HepG2 (cell line): ENCODE results near the gene BAHCC1. TPM values are rescaled to one million over a fixed set of nuclear protein-coding genes. Genes with fewer than 3 reads are reported as not detected.
A peak's percentile ranks its signal among the peaks of the same experiment; 100 is the strongest.

Experiments used
- CENPX ChIP-seq: sonication (generic); formaldehyde crosslinking; IDR thresholded peaks from 2 replicates; pipeline ENCODE4 v1.9.0; 2021; ENCODE audit warnings: mild to moderate bottlenecking, missing genetic modification reagents, moderate library complexity
- DRAP1 ChIP-seq: IDR thresholded peaks from 2 replicates; pipeline ENCODE4 v1.6.1; 2016; ENCODE audit warnings: missing genetic modification reagents, missing compliant biosample characterization
- DZIP1 ChIP-seq: sonication (generic); formaldehyde crosslinking; IDR thresholded peaks from 2 replicates; pipeline ENCODE4 v1.5.0; 2020; ENCODE audit warnings: mild to moderate bottlenecking, missing genetic modification reagents
- HHEX ChIP-seq: IDR thresholded peaks from 2 replicates; pipeline ENCODE4 v1.6.1; 2016; ENCODE audit warnings: control low read depth
- KDM2A ChIP-seq: sonication (generic); formaldehyde crosslinking; IDR thresholded peaks from 2 replicates; pipeline ENCODE4 v1.4.0; 2020; ENCODE audit warnings: low read depth, missing genetic modification reagents, borderline replicate concordance
- KLF12 ChIP-seq: sonication (generic); formaldehyde crosslinking; IDR thresholded peaks from 2 replicates; pipeline ENCODE4 v1.4.0; 2020; ENCODE audit warnings: missing genetic modification reagents, borderline replicate concordance
- KMT2A ChIP-seq: sonication (generic); formaldehyde crosslinking; IDR thresholded peaks from 2 replicates; pipeline ENCODE4 v1.4.0; 2020; ENCODE audit warnings: missing genetic modification reagents
- MIXL1 ChIP-seq: IDR thresholded peaks from 2 replicates; pipeline ENCODE4 v1.6.1; 2016
- NBN ChIP-seq: fragments of 450-650 bp; conservative IDR thresholded peaks from 2 replicates; pipeline ENCODE4 v1.6.1; 2017
- PAWR ChIP-seq: sonication (generic); formaldehyde crosslinking; IDR thresholded peaks from 2 replicates; pipeline ENCODE4 v1.4.0; 2020; ENCODE audit warnings: missing genetic modification reagents, mild to moderate bottlenecking, borderline replicate concordance
- PHF21A ChIP-seq: sonication (generic); formaldehyde crosslinking; IDR thresholded peaks from 2 replicates; pipeline ENCODE4 v1.5.0; 2020; ENCODE audit warnings: mild to moderate bottlenecking, missing genetic modification reagents
- RFX5 ChIP-seq: IDR thresholded peaks from 2 replicates; pipeline ENCODE4 v1.6.1; 2011; ENCODE audit warnings: low read depth, low read length, improper control_type of control experiment
- TCF7 ChIP-seq: sonication (generic); IDR thresholded peaks from 2 replicates; pipeline ENCODE4 v1.6.1; 2016; ENCODE audit warnings: antibody characterized with exemption, low read depth
- ZGPAT ChIP-seq: IDR thresholded peaks from 2 replicates; pipeline ENCODE4 v1.6.1; 2016; ENCODE audit warnings: mild to moderate bottlenecking
- ZNF142 ChIP-seq: sonication (generic); formaldehyde crosslinking; IDR thresholded peaks from 2 replicates; pipeline ENCODE4 v1.4.0; 2020; ENCODE audit warnings: missing genetic modification reagents
- ZNF207 ChIP-seq: fragments of 450-650 bp; IDR thresholded peaks from 2 replicates; pipeline ENCODE4 v1.6.1; 2016; ENCODE audit warnings: antibody characterized with exemption, borderline replicate concordance
- ZNF552 ChIP-seq: sonication (generic); formaldehyde crosslinking; IDR thresholded peaks from 2 replicates; pipeline ENCODE4 v1.9.0; 2022; ENCODE audit warnings: missing genetic modification reagents, mild to moderate bottlenecking, borderline replicate concordance
- polyA plus RNA-seq, 8 experiments: library from polyadenylated mRNA; depleted of rRNA in 3 of 8; stranded (reverse) in 7 of 8; unstranded in 1 of 8; fragments of >200 nt; fragmentation: Illumina TruSeq in 4 of 8; extraction: Trizol in 4 of 8; gene quantifications; 2 replicates each; pipeline versions ENCODE4 v1.2.1 to v1.2.3, GENCODE V29; 2011 to 2016; ENCODE audit warnings: low read depth in 4 of 8, missing spikeins in 1 of 8, mixed read lengths in 1 of 8; ENCODE audit not compliant: insufficient read depth in 1 of 8
- total RNA-seq, 5 experiments: library from RNA; depleted of rRNA; stranded (reverse); fragments of >200 nt; fragmentation: Illumina TruSeq; extraction: Trizol; gene quantifications; 2 replicates each; pipeline ENCODE4 v1.2.3, GENCODE V29; 2016; ENCODE audit warnings: low read depth in 1 of 5

Gene BAHCC1
- total and polyA plus RNA-seq, 2 of the 13 experiments (the other 11 are each of a cell fraction or from before 2014, with no cell fraction given) = 1.4 to 1.7 TPM

- TF ChIP-seq KLF12 (CRISPR knock-in tag) = no peak
- TF ChIP-seq ZNF552 (CRISPR knock-in tag) = no peak
- TF ChIP-seq ZNF207 = no peak
- TF ChIP-seq TCF7 = no peak
- no peak for TF ChIP-seq MIXL1 (CRISPR knock-in tag)
- no peak for TF ChIP-seq DZIP1 (CRISPR knock-in tag)
- TF ChIP-seq KDM2A (CRISPR knock-in tag) = peak; percentile 17
- no peak for TF ChIP-seq HHEX (CRISPR knock-in tag)
- no peak for TF ChIP-seq NBN
- no peak for TF ChIP-seq PAWR
- 0 out of 2 replicates have a peak, but pooled peaks have one; percentile 0 for TF ChIP-seq ZGPAT (CRISPR knock-in tag)
- TF ChIP-seq DRAP1 = no peak
- 0 out of 2 replicates have a peak, but pooled peaks have one; percentile 15 for TF ChIP-seq PHF21A (CRISPR knock-in tag)
- TF ChIP-seq CENPX (CRISPR knock-in tag) = no peak
- peak; percentile 24; the same call in 1 of the 2 replicates for TF ChIP-seq ZNF142
- no peak for TF ChIP-seq RFX5
- TF ChIP-seq KMT2A (CRISPR knock-in tag) = no peak
These were observed 1.0 kb downstream of the BAHCC1 start (continued) for GRCh38 chr17:81396278-81396721.
